SKM-1 treated with dmso at 0.1 percent for 144 hours (cell line): ENCODE results near the gene TTLL9.

Experiments
- DNase-seq: peaks from one replicate; lab custom pipeline; 2025; ENCODE audit not compliant: unreplicated experiment; lab: John Stamatoyannopoulos, UW

The TTLL9 gene

GRCh38 chr20:31836853-31837608 is 33.4 kb upstream of the TTLL9 start:
- DNase-seq, result no peak

DNA sequence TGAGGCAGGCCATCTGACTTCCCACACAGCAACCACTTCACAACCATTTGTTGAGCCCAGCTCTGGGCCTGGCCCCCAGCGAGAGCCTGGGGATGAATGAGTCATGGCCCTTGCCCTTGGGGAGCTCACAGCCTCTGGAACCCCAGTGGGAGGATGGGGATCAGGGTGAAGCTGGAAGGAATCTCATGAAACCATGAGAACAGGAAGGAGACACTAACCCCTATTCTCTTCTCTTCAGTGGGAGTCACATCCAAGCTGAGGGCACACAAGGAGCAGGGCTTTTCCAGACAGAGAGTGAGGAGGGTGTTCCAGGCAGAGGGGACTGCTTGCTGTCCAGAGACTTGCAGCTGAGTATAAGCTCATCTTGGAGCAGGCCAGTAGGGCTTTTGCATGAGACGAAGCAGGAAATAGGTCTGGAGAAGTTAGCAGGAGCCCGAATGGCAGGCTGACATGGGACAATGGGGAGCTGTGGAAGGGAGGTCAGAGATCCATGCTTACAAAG is 32.5 kb upstream of the TTLL9 start:
- no peak for DNase-seq

GRCh38 chr20:31838646-31839292 is 31.7 kb upstream of the TTLL9 start:
- no peak for DNase-seq

DNA sequence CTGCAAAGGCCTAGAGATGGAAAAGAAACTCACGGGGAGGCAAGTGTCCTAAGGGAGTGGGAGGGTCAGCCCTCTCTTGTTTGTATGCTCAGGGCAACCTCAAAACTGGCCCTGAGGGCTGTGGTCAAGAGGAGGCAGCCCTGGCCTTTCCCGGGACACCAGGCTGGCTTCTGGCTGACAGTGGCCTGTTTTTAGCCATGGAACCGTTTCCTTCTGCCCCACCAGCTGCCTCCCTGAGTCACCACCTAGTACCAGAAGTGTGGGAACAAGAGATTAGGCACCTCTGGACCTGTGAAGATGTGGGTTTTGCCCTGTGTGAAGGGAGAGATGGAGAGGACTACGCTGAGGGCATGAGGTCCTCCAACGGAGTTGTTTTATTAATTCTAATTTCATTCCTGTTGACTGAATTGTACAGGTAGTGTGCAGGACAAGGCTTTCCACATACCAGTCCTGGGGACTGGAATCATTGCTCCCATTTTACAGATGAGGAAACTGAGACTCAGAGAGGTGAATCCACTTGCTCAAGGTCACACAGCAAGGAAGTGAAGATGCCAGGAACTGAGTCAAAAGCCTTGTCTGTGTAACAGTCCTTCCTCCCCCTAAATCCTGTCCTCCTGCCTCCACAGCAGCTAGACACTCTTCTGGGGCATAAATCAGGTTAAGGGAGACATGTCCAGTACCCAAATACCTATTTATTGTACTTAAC is 30.5 kb upstream of the TTLL9 start:
- no peak for DNase-seq

- DNase-seq, result no peak
Observed at GRCh38 chr20:31840906-31841816, 29.3 kb upstream of the TTLL9 start.

DNA sequence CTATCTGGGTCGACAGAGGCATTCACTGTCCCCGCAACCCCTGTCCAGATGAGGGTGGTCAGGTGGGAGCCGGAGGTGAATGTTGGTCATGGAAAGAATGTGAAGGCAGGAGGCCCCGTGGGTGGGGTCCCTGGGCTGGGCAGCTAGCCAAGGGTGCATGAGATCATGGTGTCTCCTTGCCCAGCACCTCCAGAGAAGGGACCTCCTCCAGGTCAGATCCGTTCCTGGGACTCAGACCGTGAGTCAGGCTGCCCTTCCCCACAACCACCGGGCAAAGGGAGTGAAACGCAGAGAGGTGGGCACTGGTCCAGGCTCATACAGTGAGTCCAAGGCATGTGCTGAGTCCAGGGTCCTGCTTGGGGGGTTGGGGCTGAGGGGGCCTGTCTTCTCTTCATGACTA is 28.5 kb upstream of the TTLL9 start:
- DNase-seq, result no peak

DNA sequence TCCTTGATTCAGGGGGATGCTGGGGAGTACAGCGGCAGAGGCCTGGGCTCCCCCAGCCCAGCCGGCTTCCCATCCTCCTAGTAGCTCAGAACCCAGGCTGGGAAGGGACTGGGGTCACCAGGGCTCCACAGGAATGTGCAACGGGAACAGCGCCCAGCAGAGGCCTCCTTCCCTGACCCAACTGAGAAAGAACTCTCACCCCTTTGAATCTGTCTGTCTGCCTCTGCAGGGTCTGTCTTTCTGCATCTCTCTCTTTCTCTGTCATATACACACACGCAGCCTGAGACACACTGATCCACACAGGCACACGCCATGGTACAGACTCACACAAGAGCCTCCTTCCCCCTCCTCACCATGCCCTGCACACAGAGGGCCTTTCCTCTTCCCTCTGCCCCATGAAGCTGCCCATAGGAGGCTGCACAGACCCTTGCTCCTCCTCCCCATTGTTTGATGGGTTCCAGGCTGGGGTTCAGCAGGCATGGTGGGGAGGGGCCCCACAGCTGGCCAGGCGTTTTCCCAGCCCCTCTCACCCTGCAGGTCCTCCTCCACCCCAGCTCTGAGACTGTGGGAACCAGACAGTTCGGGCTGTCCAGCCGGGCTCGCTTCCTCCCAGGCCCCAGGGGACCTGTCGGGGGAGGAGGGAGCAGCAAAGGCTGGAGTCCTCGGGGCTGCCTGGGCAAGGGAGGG is 27.8 kb upstream of the TTLL9 start:
- no peak for DNase-seq

DNA sequence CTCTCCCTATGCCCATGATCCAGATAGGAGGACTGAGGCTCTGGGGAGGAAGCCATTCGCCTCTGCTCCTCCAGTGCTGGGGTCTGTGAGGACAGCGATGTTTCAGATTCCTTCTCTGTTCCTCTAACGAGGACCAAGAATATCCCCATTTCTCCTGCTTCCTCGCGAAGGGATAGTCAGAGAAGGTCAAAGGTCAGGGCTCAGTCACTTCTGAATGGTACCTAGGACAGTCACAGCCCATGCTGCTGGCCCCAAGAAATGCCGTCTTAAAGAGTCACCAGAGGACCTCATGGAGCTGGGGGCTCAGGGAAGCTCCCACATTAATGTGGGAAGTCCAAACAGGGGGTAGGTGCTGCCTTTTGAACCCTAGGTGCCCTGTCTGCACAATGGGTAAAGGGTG is 27.1 kb upstream of the TTLL9 start:
- no peak for DNase-seq

DNA sequence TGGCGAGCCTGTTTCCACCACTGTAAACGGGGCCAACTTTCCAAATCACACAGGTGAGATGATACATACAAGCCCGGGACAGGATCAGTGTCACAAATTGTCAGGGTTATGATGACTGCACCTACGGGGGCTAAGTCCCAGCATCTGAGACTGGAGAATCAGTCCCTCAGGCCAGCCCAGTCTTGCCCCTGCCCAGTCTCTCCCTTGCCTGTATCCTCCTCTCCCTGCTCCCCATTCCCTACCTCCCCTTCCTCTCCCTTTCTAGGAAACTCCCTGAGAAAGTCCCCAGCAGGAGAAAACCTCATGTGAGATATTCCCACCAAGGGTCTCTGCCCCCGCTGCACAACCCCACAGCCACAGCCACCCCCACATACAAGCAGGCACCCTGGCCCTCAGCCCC is 26.6 kb upstream of the TTLL9 start:
- DNase-seq, result no peak

DNA sequence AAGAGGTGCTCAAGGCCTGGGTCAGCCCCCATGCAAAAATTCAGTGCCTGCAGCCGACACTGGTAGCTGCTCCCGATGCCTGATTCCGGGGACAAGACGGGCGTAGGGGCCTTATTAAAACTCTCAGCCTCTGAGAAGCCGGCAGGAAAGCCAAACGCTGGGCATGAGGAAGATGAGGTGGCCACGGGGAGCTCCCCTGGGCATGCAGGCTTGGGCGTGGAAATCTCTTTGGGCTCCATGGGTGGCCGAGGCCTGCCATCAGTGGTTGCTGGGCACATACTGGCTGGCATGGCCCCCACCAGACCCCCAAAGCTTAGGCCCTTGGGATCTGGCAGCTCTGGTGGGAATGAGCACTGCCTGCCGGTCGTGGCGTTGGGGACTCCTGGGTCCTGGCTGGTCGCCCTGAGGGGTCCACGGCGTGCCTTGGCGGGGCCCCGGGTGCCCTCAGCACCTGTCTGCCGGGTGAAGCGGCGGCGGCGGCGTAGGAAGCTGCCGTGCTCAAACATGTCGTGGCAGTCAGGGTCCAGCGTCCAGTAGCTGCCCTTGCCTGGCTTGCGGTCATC is 25.6 kb upstream of the TTLL9 start:
- no peak for DNase-seq

DNA sequence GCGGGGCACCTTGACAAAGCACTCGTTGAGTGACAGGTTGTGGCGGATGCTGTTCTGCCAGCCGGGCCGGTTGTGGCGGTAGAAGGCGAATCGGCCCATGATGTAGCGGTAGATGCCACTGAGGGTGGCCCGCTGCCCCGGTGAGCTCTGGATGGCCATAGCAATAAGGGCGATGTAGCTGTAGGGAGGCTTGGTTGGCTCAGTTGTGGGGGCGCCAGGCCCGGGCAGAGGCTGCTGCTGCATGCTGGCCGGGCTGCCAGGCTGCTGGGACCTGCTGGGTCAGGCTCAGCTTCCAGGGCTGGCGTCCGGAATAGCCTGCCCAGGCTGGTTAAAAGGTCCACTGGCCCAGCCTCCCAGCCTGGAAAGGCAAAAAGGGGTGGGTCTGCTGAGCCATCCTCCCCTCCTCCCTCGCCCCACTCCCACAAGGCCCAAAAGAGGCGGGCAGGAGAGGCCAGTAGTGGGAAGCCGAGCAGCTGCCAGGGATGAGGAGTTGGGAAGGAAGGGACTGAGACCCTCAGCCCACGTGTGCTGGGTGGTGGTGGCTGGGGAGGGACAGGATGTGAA is 25.1 kb upstream of the TTLL9 start, which contains the start of gene FOXS1:
TSS of gene FOXS1 (minus strand) at position 305 of the 564 bp plus-strand sequence. CDS start at position 243, 62 bp downstream.
- no peak for DNase-seq

GRCh38 chr20:31846793-31847138 is 23.7 kb upstream of the TTLL9 start:
- DNase-seq, result no peak

DNA sequence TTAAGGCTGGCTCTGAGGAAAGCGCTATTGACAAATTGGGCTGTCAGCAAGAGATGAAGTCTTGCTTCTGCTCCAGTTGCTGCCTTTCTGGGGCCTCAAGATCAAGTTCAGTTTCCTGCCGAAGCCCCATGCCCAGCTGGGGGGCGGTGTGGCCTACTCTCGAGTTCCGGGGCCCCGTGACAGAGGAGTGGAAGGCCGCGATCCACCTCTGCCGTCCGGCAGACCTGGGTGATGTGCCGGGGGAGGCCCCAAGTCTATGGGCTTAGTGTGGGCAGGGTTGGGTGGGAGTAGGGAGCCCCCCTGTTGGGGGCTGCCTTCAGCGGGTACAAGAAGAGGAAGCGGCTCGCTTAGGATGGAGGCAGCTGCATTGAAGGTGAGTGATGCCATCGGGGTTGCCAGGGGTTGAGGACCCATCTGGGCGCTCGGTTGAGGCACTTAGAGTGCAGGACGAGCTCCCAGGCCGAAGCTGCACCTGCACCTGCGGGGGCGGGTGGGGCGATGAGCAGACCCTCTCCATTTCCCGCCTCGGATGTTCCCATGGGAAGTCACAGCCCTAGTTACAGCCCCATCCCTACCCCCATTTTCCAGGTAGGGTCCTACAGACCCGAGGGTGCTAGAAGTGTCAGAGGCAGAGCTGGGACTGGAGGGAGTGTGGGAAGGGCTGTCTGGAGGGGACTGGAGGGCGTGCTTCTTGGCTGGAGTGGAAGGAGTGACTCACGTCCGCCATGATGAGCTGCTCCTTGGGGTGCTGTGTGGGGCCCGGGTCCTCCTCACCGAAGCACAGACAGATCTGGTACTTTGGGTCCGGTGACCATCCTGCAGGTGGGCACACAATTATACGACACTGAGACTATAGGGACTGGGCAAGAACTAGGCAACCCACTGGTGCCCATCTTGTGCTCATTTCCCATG is 22.1 kb upstream of the TTLL9 start:
- no peak for DNase-seq

DNA sequence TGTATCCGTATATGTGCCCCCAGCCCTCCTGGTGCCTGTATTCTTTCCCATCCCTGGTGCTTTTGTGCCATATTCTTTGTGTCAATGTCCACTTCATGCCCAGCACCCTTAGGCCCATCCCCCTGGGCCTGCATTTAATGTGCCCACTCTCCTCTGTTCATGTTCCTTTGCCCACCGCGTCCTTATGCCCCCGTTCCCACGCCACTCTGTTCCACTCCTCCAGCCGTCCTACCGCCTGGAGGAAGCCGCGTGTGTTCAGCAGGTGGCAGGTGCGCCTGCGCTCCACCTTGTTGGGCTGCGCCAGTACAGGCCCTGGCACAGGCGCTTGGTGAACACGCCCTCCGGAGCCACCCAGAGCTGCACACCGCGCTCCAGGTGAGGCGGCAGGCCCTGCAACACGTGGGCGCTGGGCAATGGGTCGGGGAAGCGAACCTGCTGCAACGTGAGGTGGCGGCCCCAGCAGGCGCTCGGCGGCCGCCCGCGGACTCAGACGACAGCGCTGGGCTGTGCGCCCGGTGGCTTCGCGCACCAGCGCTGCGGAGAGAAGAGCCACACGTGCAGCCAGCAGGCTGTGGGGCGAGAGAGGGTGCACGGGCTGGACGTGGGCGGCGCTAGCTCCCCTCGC is 21.0 kb upstream of the TTLL9 start:
- DNase-seq, result no peak

- no peak for DNase-seq
Observed at GRCh38 chr20:31851240-31851955, 19.0 kb upstream of the TTLL9 start.

DNA sequence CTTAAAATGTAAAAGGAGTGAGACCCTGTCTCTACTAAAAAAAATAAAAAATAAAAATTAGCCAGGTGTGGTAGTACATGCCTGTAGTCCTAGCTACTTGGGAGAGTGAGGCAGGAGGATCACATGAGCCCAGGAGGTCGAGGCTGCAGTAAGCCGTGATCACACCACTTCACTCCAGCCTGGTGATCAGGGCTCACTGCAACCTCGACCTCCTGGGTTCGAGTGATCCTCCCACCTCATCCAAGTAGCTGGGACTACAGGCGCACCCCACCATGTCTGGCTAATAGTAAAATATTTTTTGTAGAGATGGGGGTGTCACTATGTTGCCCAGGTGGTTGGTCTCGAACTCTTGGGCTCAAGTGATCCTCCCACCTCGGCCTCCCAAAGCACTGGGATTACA is 17.0 kb upstream of the TTLL9 start:
- DNase-seq, result no peak

DNA sequence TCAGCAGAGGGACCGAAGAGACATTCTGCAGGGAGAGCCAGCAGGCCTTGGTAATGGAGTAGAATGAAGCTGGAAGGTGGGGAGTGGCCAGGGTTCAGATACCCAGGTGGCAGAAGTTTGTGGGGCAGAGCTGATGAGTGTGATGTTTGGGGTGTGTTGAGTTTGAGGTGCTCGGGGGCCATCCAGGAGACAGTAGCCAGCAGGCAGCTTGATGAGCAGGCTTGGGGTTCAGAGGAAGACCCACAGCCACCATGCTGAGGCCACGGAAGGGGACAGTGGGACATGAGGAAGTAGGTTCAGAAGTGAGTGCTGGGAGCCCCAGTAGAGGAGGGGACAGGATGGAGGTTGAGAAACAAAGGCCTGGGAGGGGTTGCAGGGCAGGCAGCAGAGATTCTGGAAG is 13.9 kb upstream of the TTLL9 start:
- DNase-seq, result no peak
